Mesenchymal stem cell (in vitro differentiated cells and primary cell): ENCODE results near the gene AHNAK.

ENCODE experiments used
- DNase-seq: peaks from one replicate; pipeline ENCODE4 v3.0.0-alpha.2; 2013
- H2AFZ ChIP-seq: one replicate; pipeline ENCODE4 v1.6.1; 2013; ENCODE audit warnings: low read depth, mild to moderate bottlenecking, control low read depth, inconsistent platforms, low read length, moderate library complexity
- H2AK5ac ChIP-seq: 2 replicates; pipeline ENCODE4 v1.6.1; 2013; ENCODE audit warnings: low read length, moderate library complexity, mild to moderate bottlenecking, inconsistent platforms; ENCODE audit not compliant: severe bottlenecking
- H2BK120ac ChIP-seq: one replicate; pipeline ENCODE4 v1.6.1; 2013; ENCODE audit warnings: low read depth, mild to moderate bottlenecking, inconsistent platforms, low read length, moderate library complexity
- H2BK12ac ChIP-seq, 2 experiments: one replicate each; pipeline ENCODE4 v1.6.1; 2013; ENCODE audit warnings: inconsistent platforms in 2 of 2, low read length in 2 of 2, mild to moderate bottlenecking in 2 of 2, moderate library complexity in 2 of 2, control low read depth in 1 of 2
- H2BK15ac ChIP-seq: one replicate; pipeline ENCODE4 v1.6.1; 2013; ENCODE audit warnings: mild to moderate bottlenecking, low read depth, inconsistent platforms; ENCODE audit not compliant: poor library complexity, severe bottlenecking
- H2BK5ac ChIP-seq: 2 replicates; pipeline ENCODE4 v1.6.1; 2013; ENCODE audit warnings: low read depth, mild to moderate bottlenecking, low read length, control low read depth, inconsistent platforms; ENCODE audit not compliant: poor library complexity, severe bottlenecking
- H3K14ac ChIP-seq, 2 experiments: one replicate each; pipeline ENCODE4 v1.6.1; 2013; ENCODE audit warnings: inconsistent platforms in 2 of 2, low read length in 2 of 2, control low read depth in 1 of 2, mild to moderate bottlenecking in 1 of 2, moderate library complexity in 1 of 2
- H3K18ac ChIP-seq, 2 experiments: one replicate each; pipeline ENCODE4 v1.6.1; 2013; ENCODE audit warnings: inconsistent platforms in 2 of 2, low read length in 2 of 2, control low read depth in 1 of 2, low read depth in 1 of 2, mild to moderate bottlenecking in 1 of 2
- H3K23ac ChIP-seq, 2 experiments: one replicate each; pipeline ENCODE4 v1.6.1; 2013; ENCODE audit warnings: inconsistent platforms in 2 of 2, low read length in 2 of 2, mild to moderate bottlenecking in 2 of 2, moderate library complexity in 2 of 2, control low read depth in 1 of 2
- H3K27ac ChIP-seq: 2 replicates; pipeline ENCODE4 v1.5.1; 2013; ENCODE audit warnings: mild to moderate bottlenecking, moderate library complexity, low read length, control low read depth, inconsistent platforms; ENCODE audit not compliant: poor library complexity, severe bottlenecking
- H3K27me3 ChIP-seq, 2 experiments: 2 replicates each; pipeline versions ENCODE4 v1.6.1 to v1.7.0; 2013; ENCODE audit warnings: low read length in 2 of 2, mild to moderate bottlenecking in 2 of 2, moderate library complexity in 2 of 2, control low read depth in 1 of 2, inconsistent platforms in 1 of 2; ENCODE audit not compliant: control insufficient read depth in 1 of 2, insufficient read depth in 1 of 2
- H3K36me3 ChIP-seq, 2 experiments: 2 replicates each; pipeline versions ENCODE4 v1.6.1 to v1.7.0; 2013; ENCODE audit warnings: low read length in 2 of 2, control low read depth in 1 of 2, inconsistent platforms in 1 of 2, low read depth in 1 of 2, mild to moderate bottlenecking in 1 of 2; ENCODE audit not compliant: insufficient read depth in 2 of 2, control insufficient read depth in 1 of 2
- H3K4ac ChIP-seq, 2 experiments: one replicate each; pipeline ENCODE4 v1.6.1; 2013; ENCODE audit warnings: inconsistent platforms in 2 of 2, low read length in 2 of 2, mild to moderate bottlenecking in 2 of 2, moderate library complexity in 2 of 2, control low read depth in 1 of 2, low read depth in 1 of 2
- H3K4me1 ChIP-seq: 2 replicates; pipeline ENCODE4 v1.6.1; 2013; ENCODE audit warnings: low read depth, low read length, control low read depth; ENCODE audit not compliant: control insufficient read depth, insufficient read depth
- H3K4me2 ChIP-seq: 2 replicates; pipeline ENCODE4 v1.6.1; 2013; ENCODE audit warnings: low read length, mild to moderate bottlenecking, inconsistent platforms; ENCODE audit not compliant: poor library complexity, severe bottlenecking
- H3K4me3 ChIP-seq, 2 experiments: 2 replicates each; pipeline versions ENCODE4 v1.5.1 to v1.7.0; 2013; ENCODE audit warnings: low read length in 2 of 2, mild to moderate bottlenecking in 2 of 2, control low read depth in 1 of 2, low read depth in 1 of 2; ENCODE audit not compliant: insufficient read depth in 1 of 2
- H3K79me1 ChIP-seq: replicated peaks from 2 replicates; pipeline ENCODE4 v1.6.1; 2013; ENCODE audit warnings: mild to moderate bottlenecking, control low read depth, low read length, inconsistent platforms; ENCODE audit not compliant: poor library complexity, severe bottlenecking
- H3K9ac ChIP-seq: 2 replicates; pipeline ENCODE4 v1.7.0; 2013; ENCODE audit warnings: mild to moderate bottlenecking, low read length, moderate library complexity
- H3K9me3 ChIP-seq: 2 replicates; pipeline ENCODE4 v1.7.0; 2013; ENCODE audit warnings: mild to moderate bottlenecking, low read length; ENCODE audit not compliant: control insufficient read depth
- H4K8ac ChIP-seq: one replicate; pipeline ENCODE4 v1.6.1; 2013; ENCODE audit warnings: inconsistent platforms, mild to moderate bottlenecking, low read length, moderate library complexity
- H4K91ac ChIP-seq: one replicate; pipeline ENCODE4 v1.6.1; 2013; ENCODE audit warnings: mild to moderate bottlenecking, low read length, inconsistent platforms
- WGBS: methylation state at CpG from one replicate; pipeline ENCODE4 v1.1.7; 2013; ENCODE audit warnings: mixed read lengths; 5-methylcytosine and 5-hydroxymethylcytosine counted together

Gene AHNAK

DNA sequence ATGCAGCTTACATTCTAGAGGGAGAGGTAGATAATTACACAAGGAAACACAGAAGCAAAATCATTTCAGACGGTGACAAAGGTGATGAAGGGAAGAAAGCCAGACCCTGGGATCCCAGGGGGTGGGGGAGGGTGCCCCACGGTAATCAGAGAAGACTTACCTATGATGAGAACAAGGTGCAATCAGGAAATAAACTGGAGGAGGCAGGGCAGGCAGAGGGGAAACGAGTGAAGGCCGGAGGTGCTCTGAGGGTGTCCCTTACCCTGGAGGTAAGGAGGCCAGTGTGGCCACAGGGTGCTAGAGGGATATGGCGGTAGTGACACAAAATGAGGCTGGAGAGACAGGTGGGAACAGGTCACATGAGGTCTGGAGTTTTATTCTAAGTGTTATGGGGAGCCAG lies 141.7 kb downstream of the AHNAK start:
- no peak overlapping the region for H4K91ac ChIP-seq
- H3K27me3 ChIP-seq = no peaks in the 10 kb centered on the region
- H3K18ac ChIP-seq = no peak overlapping the region
- no peak overlapping the region for H2BK5ac ChIP-seq
- no peak overlapping the region for H3K4me3 ChIP-seq
- peaks cover 2% of the 10 kb centered on the region for H3K4me1 ChIP-seq
- H3K9ac ChIP-seq = no peak overlapping the region
- no peak overlapping the region for H2BK15ac ChIP-seq
- H3K27ac ChIP-seq = no peak overlapping the region
- no peak overlapping the region for H3K4ac ChIP-seq
- 90% methylated on average over 5 of the region's 5 CpGs for WGBS
- no peak overlapping the region for H2BK120ac ChIP-seq
- no peak overlapping the region for H4K8ac ChIP-seq
- H3K23ac ChIP-seq = no peak overlapping the region
- no peak overlapping the region for H3K14ac ChIP-seq
- no peak overlapping the region for H3K4me2 ChIP-seq
- H3K9me3 ChIP-seq = no peaks in the 10 kb centered on the region
- no peak for DNase-seq
- no peak overlapping the region for H2AK5ac ChIP-seq
- H3K79me1 ChIP-seq = no peaks in the 10 kb centered on the region
- no peaks in the 10 kb centered on the region for H3K36me3 ChIP-seq
- H2BK12ac ChIP-seq = no peak overlapping the region
- no peak overlapping the region for H2AFZ ChIP-seq

DNA sequence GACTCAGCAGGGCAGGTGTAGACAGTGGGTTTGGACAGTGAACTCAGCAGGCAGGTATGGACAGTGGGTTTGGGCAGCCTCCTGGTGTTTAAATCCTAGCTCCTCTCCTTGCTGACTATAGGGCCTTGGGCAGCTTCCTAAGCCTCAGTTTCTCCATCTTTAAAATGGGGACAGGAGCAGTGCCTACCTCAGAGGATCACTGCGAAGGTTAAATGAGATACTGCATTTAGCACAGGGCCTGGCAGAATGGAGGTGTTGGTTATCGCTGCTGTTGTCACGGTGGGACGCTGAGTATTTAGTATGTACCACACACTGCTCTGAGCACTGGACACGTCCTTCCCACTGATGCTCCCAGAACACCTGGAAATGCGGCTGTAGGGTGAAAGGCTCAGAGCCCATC lies 142.2 kb downstream of the AHNAK start:
- no peak overlapping the region for H3K18ac ChIP-seq
- peaks cover 5% of the 10 kb centered on the region for H3K4me1 ChIP-seq
- H2BK12ac ChIP-seq = no peak overlapping the region
- no peak overlapping the region for H4K8ac ChIP-seq
- no peak overlapping the region for H2AK5ac ChIP-seq
- H3K4me2 ChIP-seq = no peak overlapping the region
- no peak overlapping the region for H4K91ac ChIP-seq
- 95% methylated on average over 6 of the region's 6 CpGs for WGBS
- H3K36me3 ChIP-seq = no peaks in the 10 kb centered on the region
- no peaks in the 10 kb centered on the region for H3K9me3 ChIP-seq
- H2BK120ac ChIP-seq = no peak overlapping the region
- H3K14ac ChIP-seq = no peak overlapping the region
- no peaks in the 10 kb centered on the region for H3K79me1 ChIP-seq
- H2BK15ac ChIP-seq = no peak overlapping the region
- no peak overlapping the region for H3K23ac ChIP-seq
- no peak overlapping the region for H3K4me3 ChIP-seq
- no peak overlapping the region for H2BK5ac ChIP-seq
- no peaks in the 10 kb centered on the region for H3K27me3 ChIP-seq
- H3K4ac ChIP-seq = no peak overlapping the region
- no peak for DNase-seq
- H2AFZ ChIP-seq = no peak overlapping the region
- H3K27ac ChIP-seq = no peak overlapping the region
- H3K9ac ChIP-seq = no peak overlapping the region

DNA sequence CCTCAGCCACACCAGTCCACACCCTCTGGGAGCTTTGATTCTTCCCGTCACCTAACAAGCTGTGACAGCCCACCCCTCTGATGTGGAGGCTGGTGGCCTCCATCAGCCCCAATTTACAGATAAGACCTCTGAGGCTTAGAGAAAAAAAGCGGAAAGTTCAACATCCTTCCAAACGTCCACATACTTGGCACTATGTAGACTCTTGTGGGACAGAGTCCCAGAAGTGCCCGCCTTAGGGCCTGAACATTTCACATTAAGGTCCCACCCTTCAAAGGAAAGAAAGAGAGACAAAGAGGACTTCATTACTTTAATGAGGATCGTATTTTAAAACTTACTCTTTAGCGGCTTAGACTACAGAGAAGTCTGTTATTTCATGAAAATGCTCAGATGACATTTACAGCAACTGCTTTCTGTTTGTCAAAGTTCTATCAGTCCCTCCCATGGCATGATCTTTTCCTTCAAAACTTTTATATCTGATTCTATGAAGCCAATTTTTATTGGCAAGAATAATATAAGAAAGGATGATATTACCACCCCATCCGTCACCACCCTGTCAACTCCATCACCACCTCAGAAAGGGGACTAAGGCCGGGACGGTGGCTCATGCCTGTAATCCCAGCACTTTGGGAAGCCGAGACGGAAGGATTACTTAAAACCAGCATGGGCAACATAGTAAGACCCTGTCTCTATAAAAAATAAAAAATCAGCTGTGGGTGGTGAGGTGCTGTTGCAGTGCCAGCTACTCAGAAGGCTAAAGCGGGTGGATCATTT lies 143.5 kb downstream of the AHNAK start:
- Histone ChIP-seq H2BK12ac (no peak overlapping the region), H3K14ac (no peak overlapping the region), H3K23ac (no peak overlapping the region), H3K9ac (no peak overlapping the region), H2AFZ (no peak overlapping the region), H3K4ac (no peak overlapping the region), H4K8ac (no peak overlapping the region), H2BK15ac (no peak overlapping the region), H3K4me1 (peaks cover 13% of the 10 kb centered on the region), H2BK120ac (no peak overlapping the region), H3K27ac (no peak overlapping the region), H2BK5ac (no peak overlapping the region), H3K4me3 (no peak overlapping the region), H3K79me1 (no peaks in the 10 kb centered on the region), H3K4me2 (no peak overlapping the region), H3K36me3 (no peaks in the 10 kb centered on the region), H3K9me3 (no peaks in the 10 kb centered on the region), H4K91ac (no peak overlapping the region), H3K18ac (no peak overlapping the region), H3K27me3 (no peaks in the 10 kb centered on the region), H2AK5ac (no peak overlapping the region)
- WGBS = 88% methylated on average over 6 of the region's 12 CpGs
- DNase-seq = no peak

DNA sequence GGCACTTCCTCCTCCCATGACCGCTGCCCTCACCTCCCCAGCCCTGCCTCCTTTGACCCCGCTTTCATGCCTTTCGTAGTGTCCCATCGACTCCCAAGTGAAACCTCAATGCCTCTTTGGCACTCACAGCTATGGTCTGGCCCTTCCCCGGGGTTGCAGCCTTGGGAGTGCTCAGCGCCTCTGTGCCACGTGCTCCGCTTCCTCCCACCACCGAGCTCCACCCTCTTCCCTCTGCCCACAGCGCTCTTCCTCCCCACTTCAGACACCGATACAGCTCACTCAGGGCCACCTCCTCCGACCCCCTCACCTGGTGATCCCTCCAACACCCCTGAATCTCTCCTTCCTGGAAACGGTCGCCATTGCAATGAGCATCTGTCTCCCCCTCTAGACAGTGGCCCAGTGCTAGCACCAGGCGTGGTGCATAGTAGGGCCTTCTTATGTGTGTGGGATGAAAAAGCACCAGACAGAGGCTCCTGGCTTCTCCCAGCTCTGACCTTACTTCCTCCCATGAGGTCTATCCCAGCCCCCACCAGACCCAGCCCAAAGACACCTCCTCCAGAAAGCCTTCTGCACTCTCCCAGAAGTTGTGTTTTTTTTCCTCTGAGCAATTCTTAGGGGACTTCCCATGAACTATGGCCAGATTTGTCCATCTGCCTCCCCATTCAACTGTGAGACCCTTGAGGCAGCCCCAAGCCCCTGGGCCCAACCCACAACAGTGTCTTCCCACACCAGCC lies 144.2 kb downstream of the AHNAK start:
- H4K8ac ChIP-seq = peak overlapping the region; percentile 15
- H3K23ac ChIP-seq = no peak overlapping the region
- peaks cover 16% of the 10 kb centered on the region for H3K4me1 ChIP-seq
- peak overlapping the region; percentile 52 for H3K9ac ChIP-seq
- H3K4me3 ChIP-seq = peak overlapping the region in 1 of 2 experiments; percentile 55
- WGBS = 86% methylated on average over 15 of the region's 15 CpGs
- no peaks in the 10 kb centered on the region for H3K36me3 ChIP-seq
- H3K27me3 ChIP-seq = no peaks in the 10 kb centered on the region
- no peak overlapping the region for H3K4me2 ChIP-seq
- no peak overlapping the region for H3K4ac ChIP-seq
- no peak overlapping the region for H2BK12ac ChIP-seq
- no peaks in the 10 kb centered on the region for H3K9me3 ChIP-seq
- no peak overlapping the region for H2BK5ac ChIP-seq
- H3K27ac ChIP-seq = no peak overlapping the region
- peak overlapping the region; percentile 39 for H2AFZ ChIP-seq
- H2BK15ac ChIP-seq = no peak overlapping the region
- no peaks in the 10 kb centered on the region for H3K79me1 ChIP-seq
- no peak overlapping the region for H2AK5ac ChIP-seq
- H4K91ac ChIP-seq = peak overlapping the region; percentile 52
- peak overlapping the region in 1 of 2 experiments; percentile 54 for H3K18ac ChIP-seq
- H3K14ac ChIP-seq = no peak overlapping the region
- no peak overlapping the region for H2BK120ac ChIP-seq
- no peak for DNase-seq
